ENCODE data around the gene ITPK1.
"Not testable (repeated sequence)": the region's sequence is repeated elsewhere in the genome, so short reads cannot be mapped to it uniquely, and the experiment has no call there.

- not testable (repeated sequence) for TF ChIP-seq RCOR1 (IDR thresholded peaks at IDR 0.05; ENCODE audit: low read length); USF2 (IDR thresholded peaks at IDR 0.05; ENCODE audit: borderline replicate concordance, low read depth, low read length); TAF1 (IDR thresholded peaks at IDR 0.05; ENCODE audit: borderline replicate concordance, low read depth, low read length); PBX3 (IDR thresholded peaks at IDR 0.05); ZBTB33 (IDR thresholded peaks at IDR 0.05; ENCODE audit: borderline replicate concordance, low read depth); GABPA (IDR thresholded peaks at IDR 0.05; ENCODE audit: low read depth); MAX (IDR thresholded peaks at IDR 0.05; ENCODE audit: low read depth)
- TF ChIP-seq, protein P1, sequence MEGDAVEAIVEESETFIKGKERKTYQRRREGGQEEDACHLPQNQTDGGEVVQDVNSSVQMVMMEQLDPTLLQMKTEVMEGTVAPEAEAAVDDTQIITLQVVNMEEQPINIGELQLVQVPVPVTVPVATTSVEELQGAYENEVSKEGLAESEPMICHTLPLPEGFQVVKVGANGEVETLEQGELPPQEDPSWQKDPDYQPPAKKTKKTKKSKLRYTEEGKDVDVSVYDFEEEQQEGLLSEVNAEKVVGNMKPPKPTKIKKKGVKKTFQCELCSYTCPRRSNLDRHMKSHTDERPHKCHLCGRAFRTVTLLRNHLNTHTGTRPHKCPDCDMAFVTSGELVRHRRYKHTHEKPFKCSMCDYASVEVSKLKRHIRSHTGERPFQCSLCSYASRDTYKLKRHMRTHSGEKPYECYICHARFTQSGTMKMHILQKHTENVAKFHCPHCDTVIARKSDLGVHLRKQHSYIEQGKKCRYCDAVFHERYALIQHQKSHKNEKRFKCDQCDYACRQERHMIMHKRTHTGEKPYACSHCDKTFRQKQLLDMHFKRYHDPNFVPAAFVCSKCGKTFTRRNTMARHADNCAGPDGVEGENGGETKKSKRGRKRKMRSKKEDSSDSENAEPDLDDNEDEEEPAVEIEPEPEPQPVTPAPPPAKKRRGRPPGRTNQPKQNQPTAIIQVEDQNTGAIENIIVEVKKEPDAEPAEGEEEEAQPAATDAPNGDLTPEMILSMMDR (IDR thresholded peaks at IDR 0.05), result not testable (repeated sequence)
Observed at GRCh38 chr14:93062013-93062412, 53.7 kb downstream of the ITPK1 start.

Data from SK-N-SH (cell line).